A673 (cell line): ENCODE results near the gene ARHGAP45.

ENCODE experiments used
- CTCF ChIP-seq: fragments of 300-800, 200-600 bp; sonication (generic); conservative IDR thresholded peaks from 2 replicates; pipeline ENCODE4 v1.5.1; 2017; ENCODE audit warnings: low read depth, mild to moderate bottlenecking, antibody characterized with exemption, low read length, moderate library complexity, mixed read lengths
- EZH2 ChIP-seq: fragments of 200-600 bp; sonication (generic); IDR thresholded peaks from 2 replicates; pipeline ENCODE4 v1.6.1; 2017; ENCODE audit warnings: borderline replicate concordance, low read depth, mild to moderate bottlenecking, mixed read lengths, antibody characterized with exemption, low read length; ENCODE audit not compliant: poor library complexity, severe bottlenecking

- TF ChIP-seq CTCF (no peak), EZH2 (no peak)
These were observed 65.8 kb downstream of the ARHGAP45 start for GRCh38 chr19:1132552-1133383.
